HG03469 (cell line): ENCODE data around the gene MEP1A.
"Not testable (repeated sequence)": the region's sequence is repeated elsewhere in the genome, so short reads cannot be mapped to it uniquely, and the experiment has no call there.

ENCODE experiments used
- ATAC-seq: cut with Tn5 transposase; IDR thresholded peaks from one replicate; pipeline ENCODE4 v1.9.1; 2021; ENCODE audit warnings: mild to moderate bottlenecking, moderate library complexity, moderate number of reproducible peaks; ENCODE audit not compliant: unreplicated experiment

MEP1A gene

GRCh38 chr6:46832816-46833215, 39.6 kb downstream of the MEP1A start:
- ATAC-seq: no peak

GRCh38 chr6:46834257-46834916, 41.2 kb downstream of the MEP1A start:
- not testable (repeated sequence) for ATAC-seq

GRCh38 chr6:46834991-46835390, 41.8 kb downstream of the MEP1A start:
- ATAC-seq: not testable (repeated sequence)

GRCh38 chr6:46838033-46838432, 44.8 kb downstream of the MEP1A start:
- no peak for ATAC-seq

GRCh38 chr6:46842252-46842846, 49.2 kb downstream of the MEP1A start:
- not testable (repeated sequence) for ATAC-seq

GRCh38 chr6:46845126-46845525, 51.9 kb downstream of the MEP1A start:
- ATAC-seq: no peak

GRCh38 chr6:46848684-46849360, 55.6 kb downstream of the MEP1A start:
- no peak for ATAC-seq

GRCh38 chr6:46849361-46849690, 56.1 kb downstream of the MEP1A start:
- no peak for ATAC-seq

- no peak for ATAC-seq
Observed at GRCh38 chr6:46850792-46851191, 57.6 kb downstream of the MEP1A start.

GRCh38 chr6:46851576-46851975, 58.4 kb downstream of the MEP1A start:
- not testable (repeated sequence) for ATAC-seq

- not testable (repeated sequence) for ATAC-seq
Observed at GRCh38 chr6:46855966-46856365, 62.8 kb downstream of the MEP1A start.

- ATAC-seq: no peak
Observed at GRCh38 chr6:46862381-46862780, 69.2 kb downstream of the MEP1A start.

GRCh38 chr6:46863791-46864190, 70.6 kb downstream of the MEP1A start:
- no peak for ATAC-seq

GRCh38 chr6:46865221-46865620, 72.0 kb downstream of the MEP1A start:
- no peak for ATAC-seq

GRCh38 chr6:46867411-46867810, 74.2 kb downstream of the MEP1A start:
- no peak for ATAC-seq

GRCh38 chr6:46876126-46876525, 82.9 kb downstream of the MEP1A start:
- no peak for ATAC-seq

GRCh38 chr6:46879003-46879402, 85.8 kb downstream of the MEP1A start:
- no peak for ATAC-seq

- no peak for ATAC-seq
Observed at GRCh38 chr6:46882645-46883044, 89.5 kb downstream of the MEP1A start.

GRCh38 chr6:46888031-46888430, 94.8 kb downstream of the MEP1A start:
- ATAC-seq: no peak

GRCh38 chr6:46888578-46888977, 95.4 kb downstream of the MEP1A start:
- no peak for ATAC-seq
